HG02623 (cell line): ENCODE results near the gene SLC11A1.

ENCODE experiments used
- ATAC-seq: cut with Tn5 transposase; IDR thresholded peaks from one replicate; pipeline ENCODE4 v1.9.1; 2021; ENCODE audit warnings: moderate library complexity; ENCODE audit not compliant: unreplicated experiment

Gene SLC11A1, protein sequence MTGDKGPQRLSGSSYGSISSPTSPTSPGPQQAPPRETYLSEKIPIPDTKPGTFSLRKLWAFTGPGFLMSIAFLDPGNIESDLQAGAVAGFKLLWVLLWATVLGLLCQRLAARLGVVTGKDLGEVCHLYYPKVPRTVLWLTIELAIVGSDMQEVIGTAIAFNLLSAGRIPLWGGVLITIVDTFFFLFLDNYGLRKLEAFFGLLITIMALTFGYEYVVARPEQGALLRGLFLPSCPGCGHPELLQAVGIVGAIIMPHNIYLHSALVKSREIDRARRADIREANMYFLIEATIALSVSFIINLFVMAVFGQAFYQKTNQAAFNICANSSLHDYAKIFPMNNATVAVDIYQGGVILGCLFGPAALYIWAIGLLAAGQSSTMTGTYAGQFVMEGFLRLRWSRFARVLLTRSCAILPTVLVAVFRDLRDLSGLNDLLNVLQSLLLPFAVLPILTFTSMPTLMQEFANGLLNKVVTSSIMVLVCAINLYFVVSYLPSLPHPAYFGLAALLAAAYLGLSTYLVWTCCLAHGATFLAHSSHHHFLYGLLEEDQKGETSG

DNA sequence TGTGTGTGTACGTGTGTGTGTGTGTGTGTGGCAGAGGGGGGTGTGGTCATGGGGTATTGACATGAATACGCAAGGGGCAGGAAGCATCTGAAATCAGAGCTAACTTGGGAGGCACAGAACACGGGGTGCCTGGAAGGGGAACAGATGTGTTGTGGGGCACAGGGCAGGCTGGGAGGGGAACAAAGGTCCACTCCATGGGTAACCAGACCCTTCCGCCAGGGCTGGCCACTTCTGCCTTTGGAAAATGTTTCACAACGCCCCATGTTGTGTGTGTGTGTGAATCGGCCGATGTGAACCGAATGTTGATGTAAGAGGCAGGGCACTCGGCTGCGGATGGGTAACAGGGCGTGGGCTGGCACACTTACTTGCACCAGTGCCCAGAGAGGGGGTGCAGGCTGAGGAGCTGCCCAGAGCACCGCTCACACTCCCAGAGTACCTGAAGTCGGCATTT lies at the start of gene SLC11A1:
SLC11A1 (plus strand) TSS at position 358 of the 451 bp plus-strand sequence. CDS start 96 bp downstream, outside the sequence.
- ATAC-seq, result no peak

DNA sequence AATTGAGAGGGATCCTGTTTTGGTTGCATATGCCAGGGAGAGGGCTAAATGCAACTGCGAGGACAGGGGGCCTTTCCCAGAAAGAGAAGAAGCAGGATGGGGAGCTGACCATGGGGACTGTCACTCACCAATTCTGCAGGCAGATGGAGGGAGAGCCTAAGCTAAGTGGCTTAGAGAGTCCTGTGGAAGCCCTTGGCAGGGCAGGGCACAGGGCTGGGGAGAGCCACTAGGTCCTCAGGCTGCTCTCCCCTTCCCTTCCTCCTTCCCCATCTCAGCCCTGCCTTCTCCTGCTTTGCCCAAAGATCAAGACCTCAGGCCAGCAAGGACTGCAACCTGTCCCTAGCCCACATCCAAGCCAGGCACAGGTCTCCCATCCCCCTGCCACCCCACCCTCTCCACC lies 49.8 kb upstream of the SLC11A1 start:
- no peak for ATAC-seq

DNA sequence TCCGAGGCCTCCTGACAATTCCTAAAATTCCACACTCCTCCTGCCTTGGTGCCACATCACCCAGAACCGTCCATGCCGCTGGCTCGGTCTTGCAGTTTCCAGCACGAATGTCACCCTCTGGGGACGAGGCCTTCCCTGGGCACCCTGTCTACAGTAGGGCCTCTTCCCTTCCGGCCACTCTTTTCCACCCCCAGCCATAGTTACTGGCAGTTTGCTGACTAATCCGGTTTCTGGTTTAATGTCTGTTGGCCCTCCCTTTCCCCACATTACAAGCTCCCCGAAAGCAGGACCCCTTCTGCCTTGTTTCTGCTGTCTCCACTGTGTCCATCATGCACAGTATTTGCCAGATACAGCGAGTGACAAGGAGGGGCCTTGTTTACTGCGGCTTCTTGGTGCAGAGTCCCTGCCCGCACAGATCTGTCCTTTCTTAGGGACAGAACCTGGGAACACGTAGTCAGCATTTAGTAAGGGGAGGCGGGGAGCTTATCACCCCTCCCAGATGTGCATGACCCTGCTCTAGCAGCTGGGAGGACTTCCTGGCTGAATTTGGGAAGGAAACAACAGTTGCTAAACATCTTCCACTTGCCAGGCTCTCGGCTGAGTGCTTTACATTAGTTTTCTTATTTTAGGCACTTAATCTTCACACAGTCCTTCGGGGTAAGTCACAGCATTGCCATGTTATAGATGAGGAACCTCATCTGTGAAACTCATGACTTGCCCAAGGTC lies 49.0 kb upstream of the SLC11A1 start:
- no peak for ATAC-seq

DNA sequence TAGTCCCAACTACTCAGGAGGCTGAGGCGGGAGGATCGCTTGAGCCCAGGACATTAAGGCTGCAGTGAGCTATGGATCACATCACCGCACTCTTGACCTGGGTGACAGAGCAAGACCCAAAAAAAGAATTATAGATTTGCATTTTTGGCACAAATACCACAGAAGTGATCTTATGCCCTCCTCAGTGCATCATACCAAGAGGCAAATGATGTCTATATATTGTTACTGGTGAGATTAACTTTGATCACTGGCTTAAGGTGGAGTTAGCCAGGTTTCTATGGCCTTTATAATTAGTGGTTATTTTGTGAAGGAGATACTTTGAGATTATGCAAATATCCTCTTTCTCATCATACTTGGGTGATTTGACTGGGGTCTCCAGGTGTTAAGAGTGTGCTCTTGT lies 47.5 kb upstream of the SLC11A1 start:
- no peak for ATAC-seq

DNA sequence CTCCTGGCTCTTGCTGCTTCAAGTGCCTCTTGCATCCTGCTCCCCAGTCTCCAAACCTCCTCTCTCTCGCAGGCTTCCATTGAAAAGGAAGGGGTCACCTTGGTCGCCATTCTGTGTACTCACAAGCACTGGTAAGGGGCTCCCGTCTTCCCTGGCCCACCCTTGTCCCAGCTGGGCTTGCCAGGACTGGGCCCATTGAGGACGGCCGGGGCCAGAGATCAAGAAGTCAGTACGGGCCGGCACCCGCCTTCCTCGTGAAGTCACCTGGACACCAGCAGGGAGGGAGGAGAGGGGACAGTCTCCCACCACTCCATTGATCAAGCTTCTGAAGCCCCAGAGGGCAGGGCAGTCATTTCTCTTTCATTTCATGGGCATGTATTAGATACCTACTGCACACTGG lies 41.4 kb upstream of the SLC11A1 start:
- ATAC-seq, result no peak

DNA sequence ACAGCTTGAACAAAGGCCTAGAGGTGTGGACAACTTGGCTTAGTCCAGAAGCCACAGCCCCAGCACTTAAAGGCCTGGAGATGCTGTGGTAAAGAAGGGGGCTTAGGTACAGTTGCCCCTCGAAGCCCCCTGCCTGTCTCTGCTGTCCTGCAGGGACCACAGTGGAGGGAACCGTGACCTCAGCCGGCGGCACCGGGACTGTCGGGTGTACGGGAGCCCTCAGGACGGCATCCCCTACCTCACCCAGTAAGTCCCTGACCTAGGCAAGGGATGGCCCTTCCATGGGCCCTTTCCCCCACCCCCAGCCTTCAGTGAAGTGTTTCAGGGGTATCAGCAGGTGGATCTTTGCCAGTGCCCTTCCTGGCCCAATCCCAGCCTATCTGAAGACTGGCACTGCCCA lies 40.7 kb upstream of the SLC11A1 start:
- ATAC-seq, result no peak

DNA sequence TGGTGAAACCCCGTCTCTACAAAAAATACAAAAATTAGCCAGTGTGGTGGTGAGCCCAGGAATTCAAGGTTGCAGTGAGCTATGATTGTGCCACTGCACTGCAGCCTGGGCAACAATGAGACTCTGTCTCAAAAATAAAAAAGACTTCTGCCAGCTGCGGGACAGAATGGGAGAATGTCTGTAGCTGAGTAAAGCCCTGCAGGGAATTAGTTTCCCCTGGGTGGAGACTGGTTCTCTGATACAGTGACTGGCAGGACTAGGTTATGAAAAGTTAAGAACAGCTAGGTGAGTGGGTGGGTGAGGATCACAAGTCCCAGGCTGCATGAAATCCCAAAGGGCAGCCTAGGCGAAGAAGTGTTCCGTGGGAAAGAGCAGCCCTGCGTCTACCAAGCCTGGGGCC lies 39.2 kb upstream of the SLC11A1 start:
- ATAC-seq, result no peak

DNA sequence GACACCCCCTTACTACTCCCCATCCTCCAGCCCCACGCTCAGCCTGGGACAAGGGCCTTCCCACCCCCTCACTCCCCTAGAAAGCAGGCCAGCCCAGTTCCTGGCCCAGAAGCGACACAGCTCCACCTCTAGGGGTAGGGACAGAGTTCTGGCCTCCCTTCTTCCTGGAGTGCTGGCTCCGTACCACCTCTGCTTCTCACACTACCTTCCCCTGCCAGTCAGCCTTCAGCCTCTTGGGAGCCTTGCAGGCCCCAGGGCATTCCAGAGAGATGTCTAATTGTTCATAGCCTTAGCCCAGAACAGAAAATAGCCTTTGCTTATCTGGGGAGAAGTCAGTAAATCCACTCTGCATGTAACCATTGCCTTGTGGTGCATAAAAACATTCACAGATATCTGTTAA lies 38.5 kb upstream of the SLC11A1 start:
- no peak for ATAC-seq

DNA sequence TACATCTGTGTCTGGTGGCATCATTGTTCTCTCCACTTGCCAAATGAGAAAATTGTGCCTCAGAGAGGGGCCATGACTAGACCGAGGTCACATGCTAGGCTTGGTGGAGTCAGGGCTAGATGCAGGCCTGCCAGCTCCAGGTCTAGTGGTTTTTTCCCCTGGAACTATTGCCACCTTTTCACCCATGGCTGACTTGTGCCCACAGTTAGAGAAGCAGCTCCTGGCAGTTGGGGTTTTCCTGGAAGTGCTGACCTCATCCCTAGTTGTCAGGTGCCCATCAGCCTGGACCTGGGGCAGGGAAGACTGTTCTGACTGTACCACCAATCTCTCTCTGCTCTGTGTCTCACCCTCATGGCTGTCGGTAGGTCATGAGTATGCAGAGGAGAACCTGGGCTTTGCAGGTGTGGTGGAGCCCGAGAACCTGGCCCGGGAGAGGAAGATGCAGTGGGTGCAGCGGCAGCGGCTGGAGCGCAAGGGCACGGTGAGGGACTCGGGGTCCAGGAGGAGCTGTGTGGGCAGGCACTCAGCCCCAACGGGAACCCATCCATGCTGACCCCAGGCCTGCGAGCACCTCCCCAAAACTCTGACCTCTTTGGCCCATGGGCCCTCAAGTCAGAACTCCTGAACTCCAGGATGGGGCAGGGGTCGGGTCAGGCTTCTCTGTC lies 37.9 kb upstream of the SLC11A1 start:
- no peak for ATAC-seq

DNA sequence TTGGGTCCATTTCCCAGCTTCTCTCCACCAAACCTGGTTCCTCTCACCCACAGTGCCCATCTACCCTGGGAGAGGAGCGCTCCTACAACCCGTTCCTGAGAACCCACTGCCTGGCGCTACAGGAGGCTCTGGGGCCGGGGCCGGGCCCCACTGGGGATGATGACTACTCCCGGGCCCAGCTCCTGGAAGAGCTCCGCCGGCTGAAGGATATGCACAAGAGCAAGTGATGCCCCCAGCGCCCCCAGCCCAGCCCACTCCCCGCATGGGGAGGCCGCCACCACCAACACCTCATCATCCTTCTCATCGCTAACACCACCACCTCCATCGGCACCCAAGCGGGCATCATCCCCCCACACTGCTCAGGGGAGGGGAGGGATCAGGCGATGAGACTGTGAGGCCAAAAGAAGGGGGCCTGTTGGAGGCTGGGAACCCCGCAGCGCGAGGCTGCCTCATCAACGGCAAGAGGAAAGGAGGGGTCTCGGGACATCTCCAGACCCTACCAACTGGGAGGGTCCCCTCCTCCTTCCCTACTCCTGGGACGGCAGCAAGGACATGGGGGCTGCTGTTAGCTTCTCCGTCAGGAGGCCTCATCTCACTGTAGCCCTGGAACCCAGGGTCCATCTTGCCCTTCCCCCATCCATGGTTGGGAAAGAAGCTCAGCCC lies 37.2 kb upstream of the SLC11A1 start:
- ATAC-seq, result no peak

DNA sequence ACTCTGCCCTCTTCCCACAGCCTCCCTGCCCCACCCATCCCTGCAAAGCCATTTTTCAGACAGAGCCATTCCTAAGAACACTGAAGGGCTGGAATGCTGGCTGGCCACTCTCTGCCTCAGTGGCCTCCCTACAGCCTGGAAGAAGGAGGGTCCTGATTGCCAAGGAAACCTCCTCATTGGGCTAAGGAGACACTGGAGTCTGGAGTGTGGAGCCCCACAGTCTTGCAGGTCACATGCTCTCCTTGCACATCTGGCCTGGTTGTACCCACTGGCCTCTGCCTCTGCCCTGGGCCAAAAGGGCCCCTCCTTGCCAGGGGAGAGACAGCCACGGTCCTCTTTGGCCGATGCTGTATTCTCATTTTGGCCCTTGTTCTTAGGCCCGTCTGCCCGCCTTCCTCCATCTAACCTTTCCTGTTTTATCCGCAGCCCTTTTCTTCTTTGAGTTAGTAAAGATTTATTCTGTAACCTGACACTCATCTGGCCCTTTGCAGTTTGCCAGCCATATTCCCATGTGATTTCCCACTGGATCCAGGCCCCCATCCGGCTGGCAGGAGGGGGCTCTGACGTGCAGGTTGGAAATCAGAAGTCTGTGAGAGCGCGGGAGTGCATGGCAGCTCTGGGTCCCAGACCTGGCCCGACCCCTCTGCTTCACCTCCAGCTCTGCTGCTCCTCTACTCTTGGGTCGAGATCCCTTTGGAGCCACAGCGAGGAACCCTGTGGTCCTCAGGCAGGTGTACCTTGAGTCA lies 36.4 kb upstream of the SLC11A1 start:
- ATAC-seq, result no peak

DNA sequence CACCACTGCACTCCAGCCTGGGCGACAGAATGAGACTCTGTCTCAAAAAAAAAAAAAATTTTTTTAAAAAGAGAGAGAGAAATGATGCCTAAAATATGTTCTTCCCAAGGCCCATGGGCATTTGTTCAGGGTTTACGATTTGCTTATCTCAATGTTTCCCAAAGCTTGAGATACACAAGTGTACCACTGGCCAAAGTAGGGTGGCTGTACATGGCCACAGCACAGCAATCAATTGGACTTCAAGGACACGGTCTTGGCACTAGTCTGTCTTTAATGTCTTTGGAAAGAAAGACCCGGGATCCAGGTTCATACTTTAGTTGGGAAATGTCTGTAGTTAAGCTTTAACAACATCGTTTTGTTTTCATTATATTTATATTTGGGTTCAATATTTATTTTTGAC lies 34.9 kb upstream of the SLC11A1 start:
- no peak for ATAC-seq

DNA sequence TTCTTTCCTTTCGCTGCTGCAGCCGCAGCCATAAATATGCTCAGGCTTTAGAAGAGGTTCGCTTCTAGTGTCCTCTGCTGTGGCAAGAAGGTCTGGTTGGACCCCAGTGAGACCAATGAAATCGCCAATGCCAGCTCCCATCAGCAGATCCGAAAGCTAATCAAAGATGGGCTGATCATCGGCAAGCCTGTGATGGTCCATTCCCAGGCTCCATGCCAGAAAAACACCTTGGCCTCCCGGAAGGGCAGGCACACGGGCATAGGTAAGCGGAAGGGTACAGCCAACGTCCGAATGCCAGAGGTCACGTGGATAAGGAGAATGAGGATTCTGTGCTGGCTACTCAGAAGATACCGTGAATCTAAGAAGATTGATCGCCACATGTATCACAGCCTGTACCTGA lies 28.0 kb upstream of the SLC11A1 start:
- no peak for ATAC-seq

DNA sequence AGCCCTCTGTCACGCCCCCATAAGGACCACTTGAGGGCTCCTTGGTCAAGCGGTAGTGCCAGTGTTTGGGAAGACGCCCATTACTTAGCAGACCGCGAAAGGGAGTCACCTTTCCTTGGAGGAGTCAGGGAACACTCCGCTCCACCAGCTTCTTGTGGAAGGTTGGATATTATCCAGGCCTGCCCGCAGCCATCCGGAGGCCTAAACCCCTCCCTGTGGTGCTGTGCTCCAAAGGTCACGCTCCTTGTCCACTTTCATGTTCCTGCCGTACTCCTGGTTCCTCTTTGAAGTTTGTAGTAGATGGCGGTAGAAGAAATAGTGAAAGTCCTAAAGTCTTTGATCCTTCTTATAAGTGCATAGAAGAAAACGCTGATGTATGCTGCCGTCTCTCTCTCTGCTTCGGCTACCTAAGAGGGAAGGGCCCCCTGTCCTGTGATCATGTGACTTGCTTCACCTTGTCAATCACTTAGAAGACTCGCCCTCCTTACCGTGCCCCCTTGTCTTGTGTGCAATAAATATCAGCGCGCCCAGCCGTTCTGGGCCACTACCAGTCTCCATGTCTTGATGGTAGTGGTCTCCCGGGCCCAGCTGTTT lies 27.1 kb upstream of the SLC11A1 start:
- no peak for ATAC-seq

DNA sequence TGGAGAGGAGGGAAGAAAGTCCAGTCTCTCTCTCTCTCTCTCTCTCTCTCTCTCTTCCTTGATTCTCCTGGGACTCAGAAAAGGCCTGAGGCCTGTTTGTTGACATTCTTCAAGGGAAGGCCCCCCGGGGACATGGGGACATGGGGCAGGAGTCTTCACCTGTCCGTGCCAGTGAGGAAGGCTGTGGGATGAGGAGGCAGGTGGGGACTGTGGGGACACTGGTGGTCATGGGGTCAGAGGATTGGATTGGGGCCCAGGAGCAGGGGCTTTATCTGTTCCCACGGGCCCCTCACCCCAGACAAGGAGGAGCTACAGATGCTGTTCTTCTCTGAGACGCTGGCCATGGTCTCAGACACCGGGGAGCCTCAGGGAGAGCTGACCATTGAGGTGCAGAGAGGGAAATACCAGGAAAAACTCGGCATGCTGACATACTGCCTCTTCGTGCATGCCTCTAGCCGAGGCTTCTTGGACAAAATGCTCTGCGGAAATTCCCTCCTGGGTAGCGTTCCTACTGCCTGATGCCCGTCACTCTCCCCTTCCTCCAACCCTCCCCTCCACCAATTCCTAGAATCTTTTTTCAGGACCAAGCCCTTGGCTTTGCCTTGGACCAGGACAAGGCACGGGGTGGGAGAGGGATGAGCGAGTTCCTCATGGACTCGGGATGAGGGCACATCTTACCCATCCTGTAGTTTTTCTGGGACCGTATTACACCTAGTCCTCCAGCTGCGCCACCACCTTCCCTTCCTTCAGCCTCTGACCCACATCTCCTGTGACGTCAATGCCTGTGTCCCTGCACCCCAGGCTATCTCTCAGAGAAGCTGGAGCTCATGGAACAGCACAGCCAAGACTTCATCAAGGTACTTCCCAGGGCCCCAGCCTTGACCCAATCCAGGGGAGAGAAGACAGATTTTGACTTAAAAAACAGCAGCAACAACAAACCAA lies 24.6 kb upstream of the SLC11A1 start:
- no peak for ATAC-seq

DNA sequence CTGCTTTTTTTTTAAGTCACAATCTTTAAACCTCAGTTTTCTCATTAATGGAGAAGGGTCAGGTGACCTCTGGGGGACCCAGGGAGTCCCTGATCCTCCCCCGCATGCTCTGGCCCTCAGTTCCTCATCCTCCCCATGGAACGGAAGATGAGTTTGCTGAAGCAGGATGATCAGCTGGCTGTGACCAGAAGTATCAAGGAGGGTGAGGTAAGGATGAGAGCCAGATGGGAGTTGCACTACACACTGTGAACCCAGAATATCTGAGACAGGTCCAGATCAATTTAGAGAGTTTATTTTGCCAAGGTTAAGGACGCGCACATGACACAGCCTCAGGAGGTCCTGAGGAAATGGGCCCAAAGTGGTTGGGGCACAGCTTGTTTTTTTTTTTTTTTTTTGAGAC lies 21.6 kb upstream of the SLC11A1 start:
- ATAC-seq, result no peak

DNA sequence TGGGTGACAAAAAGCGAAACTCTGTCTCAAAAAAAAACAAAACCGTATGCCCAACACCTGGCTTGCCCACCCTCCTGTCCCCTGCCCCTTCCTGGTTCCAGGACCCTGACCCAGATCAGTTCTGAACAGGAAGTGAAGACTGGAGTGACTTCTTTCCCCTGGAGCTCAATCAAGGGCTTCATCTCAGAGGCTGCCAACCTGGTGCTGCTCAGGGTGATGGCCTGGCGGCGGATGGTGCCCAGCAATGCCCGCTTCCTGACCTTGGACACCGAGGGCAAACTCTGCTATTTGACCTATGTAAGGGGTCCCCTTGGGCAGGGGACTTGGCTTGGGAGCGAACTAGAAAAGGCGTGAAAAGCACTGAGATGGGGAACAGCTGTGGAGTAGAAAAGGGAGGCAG lies 19.5 kb upstream of the SLC11A1 start:
- ATAC-seq, result no peak

DNA sequence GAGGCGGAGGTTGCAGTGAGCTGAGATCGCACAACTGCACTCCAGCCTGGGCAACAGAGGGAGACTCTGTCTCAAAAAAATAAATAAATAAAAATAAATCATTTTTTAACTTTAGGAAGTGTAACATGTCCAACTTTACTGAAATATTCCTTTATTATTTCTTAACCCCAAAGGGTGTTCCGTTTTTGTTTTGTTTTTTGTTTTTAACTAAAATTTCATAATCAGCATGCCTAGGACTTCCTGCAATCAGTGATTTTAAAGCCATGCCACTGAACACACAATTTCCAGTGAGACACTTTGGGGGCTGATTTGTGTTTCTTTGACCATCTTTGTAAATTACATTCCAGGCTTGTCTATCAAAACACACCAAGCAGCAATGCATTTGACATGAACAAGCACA lies 18.3 kb upstream of the SLC11A1 start:
- no peak for ATAC-seq

DNA sequence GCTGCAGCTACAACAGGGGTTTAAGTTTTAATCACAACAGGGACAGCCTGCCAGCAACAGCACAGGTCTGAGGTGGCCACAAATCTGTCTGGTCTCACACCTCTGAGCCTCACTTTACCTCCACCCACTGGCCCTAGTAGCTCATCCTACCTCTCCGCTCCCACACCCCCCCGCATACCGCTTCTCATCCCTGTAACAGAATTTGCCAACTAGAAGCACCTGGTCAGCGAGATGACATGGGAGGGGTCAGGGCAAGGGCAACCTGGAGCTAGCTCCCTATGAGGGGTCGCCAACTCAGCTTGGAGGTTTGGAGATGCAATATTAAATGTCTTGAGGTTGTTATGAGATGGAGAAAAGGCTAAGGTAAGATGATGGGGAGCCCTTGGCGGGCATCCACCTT lies 17.9 kb upstream of the SLC11A1 start:
- ATAC-seq, result no peak
